Mononuclear cell (primary cell): Measurements from ENCODE around the gene NQO1. TPM values are rescaled to one million over a fixed set of nuclear protein-coding genes. Genes with fewer than 3 reads are reported as not detected.
A peak's percentile ranks its signal among the peaks of the same experiment; 100 is the strongest.
"Not testable (repeated sequence)": the region's sequence is repeated elsewhere in the genome, so short reads cannot be mapped to it uniquely, and the experiment has no call there.

Experiments used
- H3K27me3 ChIP-seq: 2 replicates; pipeline ENCODE4 v1.6.0; 2011; ENCODE audit warnings: low read length, control low read depth; ENCODE audit not compliant: insufficient read depth
- H3K4me1 ChIP-seq: 2 replicates; pipeline ENCODE4 v1.5.1; 2011; ENCODE audit warnings: mild to moderate bottlenecking, low read length, control low read depth; ENCODE audit not compliant: insufficient read depth
- H3K4me3 ChIP-seq: 2 replicates; pipeline ENCODE4 v1.5.1; 2011; ENCODE audit warnings: mild to moderate bottlenecking, low read length, moderate library complexity
- H3K9me3 ChIP-seq: 2 replicates; pipeline ENCODE4 v1.5.1; 2011; ENCODE audit warnings: low read depth, mild to moderate bottlenecking, control low read depth, low read length
- total RNA-seq: library from RNA; depleted of rRNA; stranded (reverse); fragments of >200 nt; gene quantifications from one replicate; pipeline ENCODE4 v1.2.3, GENCODE V29; 2012

NQO1 gene
- total RNA-seq, 1 donor, result 2.6 TPM

DNA sequence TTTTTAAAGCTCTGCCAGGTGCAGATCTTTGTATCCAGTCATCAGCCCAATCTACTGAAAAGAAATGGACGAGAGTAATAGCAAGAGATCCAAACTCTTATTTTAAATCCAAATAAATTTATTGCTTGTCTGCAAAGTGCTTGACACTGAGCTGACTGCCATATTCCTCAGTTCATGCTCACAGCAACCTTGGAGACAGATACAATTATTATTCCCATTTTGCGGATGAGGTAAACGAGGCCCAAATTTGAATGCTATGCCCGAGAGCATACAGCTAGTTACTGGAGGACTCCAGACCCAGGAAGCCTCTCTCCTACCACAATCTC is 27.7 kb upstream of the NQO1 start:
- peak overlapping the region; percentile 78 for H3K4me3 ChIP-seq
- no peaks in the 10 kb centered on the region for H3K9me3 ChIP-seq
- H3K4me1 ChIP-seq, result peaks cover 21% of the 10 kb centered on the region

GRCh38 chr16:69748694-69749345 is 22.5 kb upstream of the NQO1 start:
- Histone ChIP-seq H3K9me3 (no peaks in the 10 kb centered on the region), H3K4me3 (no peak overlapping the region), H3K27me3 (no peaks in the 10 kb centered on the region), H3K4me1 (peaks cover 11% of the 10 kb centered on the region)

More for the DNA sequence above, 27.7 kb upstream of the NQO1 start:
- no peaks in the 10 kb centered on the region for H3K27me3 ChIP-seq

- H3K27me3 ChIP-seq, result no peaks in the 10 kb centered on the region
- H3K9me3 ChIP-seq, result no peaks in the 10 kb centered on the region
- no peaks in the 10 kb centered on the region for H3K4me1 ChIP-seq
- no peak overlapping the region for H3K4me3 ChIP-seq
Observed at GRCh38 chr16:69747115-69747514, 20.8 kb upstream of the NQO1 start.

DNA sequence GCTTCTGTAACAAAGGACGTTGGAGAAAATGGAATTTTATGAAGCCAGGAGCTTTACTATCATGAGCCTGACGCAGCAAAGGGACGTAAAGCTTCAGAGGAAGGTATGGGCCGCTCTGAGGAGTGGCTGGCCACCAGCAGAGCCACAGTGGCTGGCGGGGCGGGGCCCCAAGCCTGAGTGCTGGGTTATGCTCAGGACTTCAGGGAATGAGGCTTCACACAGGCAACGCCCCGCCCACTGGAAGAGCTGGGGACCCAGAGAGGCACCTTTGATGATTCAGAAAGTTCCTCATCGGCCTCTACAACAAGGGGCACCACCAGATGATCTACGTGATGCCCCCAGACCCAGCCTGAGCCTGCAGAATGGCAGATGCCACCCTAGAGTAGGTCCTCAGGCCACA is 19.6 kb upstream of the NQO1 start:
- no peak overlapping the region for H3K4me3 ChIP-seq
- no peaks in the 10 kb centered on the region for H3K9me3 ChIP-seq
- no peaks in the 10 kb centered on the region for H3K4me1 ChIP-seq
- H3K27me3 ChIP-seq, result no peaks in the 10 kb centered on the region

- no peaks in the 10 kb centered on the region for H3K4me1 ChIP-seq
- no peaks in the 10 kb centered on the region for H3K27me3 ChIP-seq
- no peak overlapping the region for H3K4me3 ChIP-seq
- no peaks in the 10 kb centered on the region for H3K9me3 ChIP-seq
Observed at GRCh38 chr16:69745232-69745612, 18.9 kb upstream of the NQO1 start.

GRCh38 chr16:69744363-69745231 is 18.2 kb upstream of the NQO1 start:
- Histone ChIP-seq H3K4me3 (no peak overlapping the region), H3K9me3 (no peaks in the 10 kb centered on the region), H3K27me3 (no peaks in the 10 kb centered on the region), H3K4me1 (no peaks in the 10 kb centered on the region)

DNA sequence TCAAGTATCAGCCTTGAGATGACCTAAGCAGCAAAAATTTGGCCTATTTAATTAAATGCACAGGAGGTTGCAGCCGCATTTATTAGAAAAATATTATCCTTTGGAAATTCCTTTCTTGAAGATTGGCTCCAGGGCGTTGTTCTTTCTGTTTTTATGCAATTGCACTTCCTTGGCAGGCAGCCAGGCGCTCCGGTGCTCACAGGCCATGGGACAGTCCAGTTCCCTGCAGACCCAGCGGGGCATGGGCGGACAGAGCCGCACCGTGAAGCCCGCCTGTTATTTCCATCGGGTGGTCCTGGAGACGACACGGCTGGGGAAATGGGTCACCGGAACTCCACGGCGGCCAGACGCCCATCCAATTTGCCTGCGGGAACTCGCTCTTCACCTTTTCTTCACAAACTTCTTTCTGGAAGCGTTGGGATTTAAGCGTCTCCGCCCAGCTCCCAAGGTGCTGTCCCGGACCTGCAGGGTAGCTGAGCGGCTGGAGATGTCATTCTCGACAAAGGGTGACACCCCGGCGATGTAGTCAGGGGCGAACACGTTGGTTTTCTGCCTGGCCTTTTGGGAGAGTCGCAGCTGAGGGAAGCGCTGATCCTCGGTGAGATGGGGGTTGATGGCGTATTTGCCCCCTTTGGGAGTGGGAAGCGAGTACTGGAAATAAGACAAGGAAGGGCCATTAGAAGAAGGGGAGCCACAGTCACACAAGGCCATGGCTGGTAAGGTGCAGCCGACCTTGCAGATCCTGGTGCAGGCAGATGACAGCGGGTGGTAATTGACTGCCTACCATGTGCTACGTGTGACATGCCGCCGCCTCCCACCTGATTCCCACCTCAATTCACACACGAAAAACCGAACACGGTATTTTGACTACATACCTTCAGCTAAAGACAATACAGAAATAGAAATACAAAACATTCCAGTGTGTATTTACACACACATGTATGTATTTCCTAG is 15.9 kb upstream of the NQO1 start:
- Histone ChIP-seq H3K4me3 (no peak overlapping the region), H3K4me1 (no peaks in the 10 kb centered on the region), H3K9me3 (no peaks in the 10 kb centered on the region), H3K27me3 (no peaks in the 10 kb centered on the region)

DNA sequence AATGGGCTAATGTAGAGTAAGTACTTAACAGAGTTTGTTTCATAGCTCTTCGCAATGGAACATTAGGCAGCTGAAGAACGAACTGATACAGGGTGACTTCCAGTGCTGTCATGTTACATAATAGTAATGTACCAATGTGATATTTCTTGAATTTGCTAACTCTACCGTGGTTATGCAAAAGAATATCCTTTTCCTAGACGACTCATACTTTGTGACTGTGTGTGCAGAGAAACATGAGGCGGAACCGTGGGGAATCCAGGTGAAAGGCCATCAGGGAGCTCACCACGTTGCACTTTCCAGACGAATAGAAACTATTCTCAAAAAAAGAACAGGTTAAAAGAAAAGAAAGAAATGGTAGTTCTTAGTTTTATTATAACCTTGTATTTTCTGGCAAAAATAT is 15.2 kb upstream of the NQO1 start:
- Histone ChIP-seq H3K27me3 (no peaks in the 10 kb centered on the region), H3K9me3 (no peaks in the 10 kb centered on the region), H3K4me1 (no peaks in the 10 kb centered on the region), H3K4me3 (no peak overlapping the region)

DNA sequence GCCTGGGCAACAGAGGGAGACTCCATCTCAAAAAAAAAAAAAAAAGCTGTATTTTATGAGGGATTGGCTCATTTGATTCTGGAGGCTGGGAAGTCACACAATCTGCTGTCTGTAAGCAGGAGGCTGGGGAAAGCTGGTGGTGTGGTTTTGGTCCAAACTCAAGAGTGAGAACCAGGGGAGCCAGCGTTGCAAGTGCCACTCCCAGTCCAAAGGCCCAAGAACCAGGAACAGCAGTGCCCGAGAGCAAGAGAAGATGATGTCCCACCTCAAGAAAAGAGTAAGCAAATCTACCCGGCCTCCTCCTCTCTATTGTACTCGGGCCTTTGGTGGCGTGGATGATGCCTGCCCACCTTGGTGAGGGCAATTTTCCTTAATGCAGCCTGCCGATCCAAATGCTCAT is 5.7 kb upstream of the NQO1 start:
- H3K4me1 ChIP-seq, result peaks cover 5% of the 10 kb centered on the region
- no peak overlapping the region for H3K4me3 ChIP-seq
- H3K27me3 ChIP-seq, result no peaks in the 10 kb centered on the region
- H3K9me3 ChIP-seq, result no peaks in the 10 kb centered on the region

GRCh38 chr16:69731280-69731679 is 4.9 kb upstream of the NQO1 start:
- not testable (repeated sequence) for H3K27me3 ChIP-seq, H3K9me3 ChIP-seq, H3K4me3 ChIP-seq
- peaks cover 13% of the 10 kb centered on the region for H3K4me1 ChIP-seq

GRCh38 chr16:69729030-69729429 is 2.7 kb upstream of the NQO1 start:
- not testable (repeated sequence) for H3K9me3 ChIP-seq, H3K27me3 ChIP-seq, H3K4me3 ChIP-seq
- H3K4me1 ChIP-seq, result peaks cover 30% of the 10 kb centered on the region

- H3K9me3 ChIP-seq, result no peaks in the 10 kb centered on the region
- no peaks in the 10 kb centered on the region for H3K27me3 ChIP-seq
- peaks cover 30% of the 10 kb centered on the region for H3K4me1 ChIP-seq
- no peak overlapping the region for H3K4me3 ChIP-seq
Observed at GRCh38 chr16:69727916-69728270, 1.5 kb upstream of the NQO1 start.

DNA sequence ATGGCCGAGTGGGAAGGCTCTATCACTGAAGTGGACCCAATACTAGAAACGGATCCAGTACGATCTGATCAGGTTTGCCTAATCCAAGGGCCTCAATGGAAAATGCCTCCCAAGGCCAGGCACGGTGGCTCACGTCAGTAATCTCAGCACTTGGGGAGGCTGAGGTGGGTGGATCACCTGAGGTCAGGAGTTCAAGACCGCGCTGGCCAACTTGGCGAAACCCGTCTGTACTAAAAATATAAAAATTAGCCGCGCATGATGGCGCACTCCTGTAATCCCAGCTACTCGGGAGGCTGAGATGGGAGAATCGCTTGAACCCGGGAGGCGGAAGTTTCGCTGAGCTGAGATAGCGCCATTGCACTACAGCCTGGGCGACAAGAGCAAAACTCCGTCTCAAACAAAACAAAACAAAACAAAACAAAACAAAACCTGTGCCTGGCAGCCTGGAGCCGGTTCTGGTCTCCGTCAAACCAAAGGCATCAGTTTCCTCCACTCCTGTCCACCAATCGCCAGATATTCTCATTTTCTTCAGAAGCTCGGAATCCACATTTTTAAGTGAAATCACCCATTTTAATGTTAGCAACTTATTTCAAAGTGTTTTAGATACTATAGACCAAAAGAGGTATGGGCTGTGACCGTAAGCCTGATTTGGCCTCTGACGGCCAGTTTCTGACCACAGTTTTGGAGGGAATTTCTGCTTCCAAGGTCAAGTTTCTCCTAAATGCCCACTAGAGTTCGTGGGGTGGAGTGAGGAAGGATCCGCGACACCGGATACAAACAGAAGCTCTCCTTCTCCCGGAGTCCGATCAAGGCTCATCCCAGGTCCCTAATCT is 664 bp downstream of the NQO1 start:
- H3K4me3 ChIP-seq, result peak overlapping the region; percentile 48
- H3K4me1 ChIP-seq, result peaks cover 30% of the 10 kb centered on the region
- H3K9me3 ChIP-seq, result no peaks in the 10 kb centered on the region
- no peaks in the 10 kb centered on the region for H3K27me3 ChIP-seq

- no peak overlapping the region for H3K4me3 ChIP-seq
- peaks cover 30% of the 10 kb centered on the region for H3K4me1 ChIP-seq
- no peaks in the 10 kb centered on the region for H3K27me3 ChIP-seq
- no peaks in the 10 kb centered on the region for H3K9me3 ChIP-seq
Observed at GRCh38 chr16:69724981-69725479, 1.3 kb downstream of the NQO1 start.
